Activated CD4-positive, CD25-positive, alpha-beta regulatory T cell treated with anti-CD3 and anti-CD28 coated beads, Interleukin-2, amount 50 U/mL, for 72 hours (primary cell): ENCODE measurements around the gene SORCS2.

Experiments used
- DNase-seq: peaks from one replicate; pipeline ENCODE4 v3.0.0; 2021

The SORCS2 gene

GRCh38 chr4:7422151-7422897 is 230.0 kb downstream of the SORCS2 start:
- peak; percentile 15 for DNase-seq

DNA sequence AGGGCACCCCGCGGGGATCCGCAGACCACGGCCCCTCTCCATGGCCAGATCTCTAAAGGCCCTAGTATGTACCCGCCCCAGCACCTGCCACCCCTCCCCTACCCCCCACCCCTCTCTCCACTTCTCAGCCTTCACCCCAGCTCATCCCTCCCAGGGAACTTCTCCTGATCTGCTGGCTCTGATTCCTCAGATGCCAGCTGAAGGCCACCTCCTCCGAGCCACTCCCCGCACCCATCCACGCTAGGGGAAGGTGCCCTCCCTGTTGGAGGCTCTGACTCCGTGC is 230.5 kb downstream of the SORCS2 start:
- DNase-seq = no peak

DNA sequence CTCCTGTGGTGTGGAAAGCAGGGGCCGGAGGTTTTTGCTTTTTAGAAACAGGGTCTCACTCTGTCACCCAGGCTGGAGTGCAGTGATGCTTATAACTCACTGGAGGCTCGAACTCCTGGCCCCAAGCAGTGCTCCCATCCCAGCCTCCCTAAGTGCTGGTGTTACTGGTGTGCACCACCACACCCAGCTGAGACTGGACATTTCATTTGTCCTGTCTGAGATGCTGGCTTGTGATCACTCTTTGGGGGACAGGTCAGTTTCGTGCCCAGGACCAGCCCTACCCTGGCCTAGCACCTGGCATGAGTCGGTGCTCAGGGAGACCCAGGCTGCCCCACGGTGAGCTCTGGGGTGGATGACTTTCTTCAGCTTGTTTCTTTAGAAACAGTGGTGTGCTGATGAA is 231.1 kb downstream of the SORCS2 start:
- no peak for DNase-seq

- DNase-seq = peak; percentile 17
These were observed 231.6 kb downstream of the SORCS2 start for GRCh38 chr4:7423801-7424552.

DNA sequence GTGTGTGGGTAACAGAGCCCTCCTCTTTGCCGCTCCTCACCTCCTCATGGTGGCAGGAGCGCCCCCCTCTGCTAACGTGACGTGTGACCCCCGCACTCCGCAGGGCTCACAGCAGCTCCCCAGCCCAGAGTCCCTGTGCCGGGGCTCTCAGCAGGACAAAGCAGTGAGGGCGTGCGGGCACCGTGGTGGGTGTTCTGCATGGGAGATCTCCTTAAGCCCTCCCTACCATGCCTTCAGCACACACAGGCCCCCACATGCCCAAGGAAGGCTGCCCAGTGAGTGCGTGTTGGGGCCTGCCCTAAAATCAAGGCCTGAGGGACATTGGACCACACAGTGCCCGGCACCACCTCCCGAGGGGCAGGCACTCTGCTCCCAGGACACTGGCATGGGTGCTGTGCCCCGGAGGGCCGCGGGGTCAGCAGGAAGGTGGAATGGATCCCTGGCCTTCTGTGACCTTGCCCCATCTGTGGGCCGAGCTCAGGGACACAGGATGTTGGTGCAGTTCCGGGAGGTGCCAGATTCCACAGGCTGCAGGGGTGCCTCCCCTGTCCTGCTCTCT is 232.3 kb downstream of the SORCS2 start:
- no peak for DNase-seq

GRCh38 chr4:7425124-7425523 is 232.8 kb downstream of the SORCS2 start:
- peak; percentile 9 for DNase-seq

- DNase-seq = peak; percentile 19
These were observed 233.5 kb downstream of the SORCS2 start for GRCh38 chr4:7425591-7426468.

DNA sequence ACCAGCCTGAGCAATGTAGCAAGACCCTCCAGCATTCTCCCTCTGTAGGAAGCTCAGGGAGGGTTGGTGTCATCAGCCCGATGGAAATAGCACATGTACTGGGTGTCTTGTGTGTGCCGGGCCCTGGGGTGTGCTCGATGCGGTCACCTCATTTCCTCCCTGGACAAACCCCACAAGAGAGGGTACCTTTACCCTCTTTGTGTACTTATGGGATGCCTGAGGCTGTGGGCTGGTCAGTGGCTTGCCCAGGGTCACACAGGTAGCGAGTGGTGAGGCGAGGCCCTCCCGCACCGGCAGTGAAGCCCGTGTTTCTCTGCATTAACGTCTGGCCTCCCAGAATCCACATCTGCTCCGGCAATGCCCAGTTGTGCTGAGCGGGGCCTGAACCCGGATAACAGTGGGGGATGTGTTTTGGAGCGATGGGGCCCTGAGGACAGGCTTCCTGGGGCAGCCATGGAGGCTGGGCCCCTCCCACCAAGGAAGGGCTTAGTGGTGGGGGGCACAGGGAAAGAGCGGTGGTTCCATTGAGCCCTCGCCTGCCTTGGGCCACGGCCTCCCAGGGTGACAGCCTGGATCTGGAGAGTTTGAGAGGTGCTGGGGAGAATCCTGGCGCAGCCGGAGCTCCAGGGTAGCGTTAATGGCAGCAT is 234.3 kb downstream of the SORCS2 start:
- DNase-seq = peak; percentile 17

DNA sequence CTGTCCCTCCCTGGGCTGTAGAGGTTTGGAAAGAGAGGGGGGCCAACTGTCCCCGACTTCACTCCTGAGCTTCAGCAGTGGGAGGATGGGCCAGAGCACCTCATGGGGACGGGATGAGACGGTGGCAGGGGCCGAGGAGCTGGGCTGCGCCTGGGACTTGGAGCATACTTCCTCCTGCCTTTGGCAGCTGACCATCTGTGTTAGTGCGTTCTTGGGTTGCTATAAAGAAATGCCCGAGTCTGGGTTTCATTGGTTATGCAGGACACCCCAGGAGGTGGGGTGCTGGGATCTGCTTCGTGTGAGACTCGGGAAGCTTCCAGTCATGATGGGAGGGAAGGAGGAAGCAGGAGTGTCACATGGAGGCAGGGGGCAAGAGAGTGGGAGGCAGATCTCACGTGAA is 235.0 kb downstream of the SORCS2 start:
- DNase-seq = peak; percentile 25

DNA sequence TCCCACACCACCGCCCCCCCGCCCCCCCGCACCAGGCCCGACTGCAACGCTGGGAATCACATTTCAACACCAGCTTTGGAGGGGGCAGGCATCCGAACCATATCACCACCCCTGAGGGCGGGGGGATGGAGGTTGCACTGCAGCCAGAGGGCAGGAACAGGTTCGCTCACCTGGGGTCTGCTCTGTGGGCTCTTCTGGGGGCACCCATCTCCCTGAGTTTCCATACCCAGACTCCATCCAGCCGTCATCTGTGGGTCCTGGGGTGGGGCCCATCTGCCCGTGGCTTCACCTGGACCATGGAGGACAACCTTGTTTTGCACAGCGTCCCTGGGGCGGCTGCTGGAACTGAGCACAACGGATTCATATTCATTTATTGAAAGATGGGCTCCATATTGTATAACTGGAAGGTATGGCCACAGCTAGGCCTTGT is 235.5 kb downstream of the SORCS2 start:
- peak; percentile 8 for DNase-seq

DNA sequence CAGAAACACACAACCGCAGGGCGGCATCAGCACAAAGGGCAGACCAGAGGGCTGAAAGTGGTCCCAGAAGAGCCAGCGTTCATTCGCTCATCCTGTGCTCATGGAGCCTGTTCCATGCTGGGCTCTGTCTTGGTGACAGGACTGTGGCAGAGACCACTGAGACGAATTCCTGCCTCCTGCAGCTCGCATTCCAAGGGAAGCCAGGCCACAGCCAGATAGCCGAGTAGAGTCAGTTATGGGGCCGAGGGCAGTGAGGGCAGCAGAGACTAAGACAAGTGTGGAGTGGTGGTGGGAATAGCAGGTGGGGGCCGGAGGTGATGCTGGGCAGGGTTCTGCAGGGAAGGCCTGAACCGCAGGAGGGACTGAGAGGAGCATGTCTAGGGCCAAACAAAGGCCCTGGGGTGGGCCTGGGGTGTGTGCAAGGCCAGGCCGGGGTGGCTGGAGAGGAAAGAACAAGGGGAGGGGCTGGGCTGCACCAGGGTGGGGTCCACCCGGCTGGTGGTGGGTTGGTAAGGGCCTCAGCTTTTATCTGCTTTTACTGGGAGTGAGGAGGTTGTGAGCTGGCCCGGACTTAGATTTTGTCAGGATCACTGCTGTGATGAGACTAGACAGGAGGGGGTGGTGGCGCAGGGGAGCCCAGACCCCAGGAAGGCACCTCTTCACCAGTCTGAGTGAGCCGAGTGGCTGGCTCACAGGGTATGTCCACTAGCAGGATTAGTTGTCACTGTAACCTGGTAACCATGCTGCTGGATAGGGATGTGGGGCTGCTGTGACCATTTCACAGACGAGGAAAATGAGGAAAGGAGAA is 236.1 kb downstream of the SORCS2 start:
- peak; percentile 12 for DNase-seq

DNA sequence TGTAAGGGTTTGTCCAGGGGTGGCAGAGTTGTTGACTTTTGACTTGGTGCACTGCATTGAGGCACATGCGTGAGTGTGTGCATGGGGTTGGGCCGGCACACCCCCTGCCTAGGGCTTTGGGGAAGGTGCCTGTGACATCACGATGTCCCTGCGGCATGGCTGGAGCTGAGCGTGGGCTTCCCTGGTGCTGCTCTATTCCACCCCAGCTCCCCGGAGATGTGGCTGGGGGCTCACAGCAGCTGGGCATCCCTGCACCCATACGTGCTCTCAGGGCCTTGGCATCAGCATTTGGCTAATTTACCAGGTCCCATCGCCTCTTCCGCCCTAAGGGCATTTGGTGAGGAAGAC is 236.7 kb downstream of the SORCS2 start:
- DNase-seq = peak; percentile 9

GRCh38 chr4:7429601-7430078 is 237.3 kb downstream of the SORCS2 start:
- peak; percentile 12 for DNase-seq

DNA sequence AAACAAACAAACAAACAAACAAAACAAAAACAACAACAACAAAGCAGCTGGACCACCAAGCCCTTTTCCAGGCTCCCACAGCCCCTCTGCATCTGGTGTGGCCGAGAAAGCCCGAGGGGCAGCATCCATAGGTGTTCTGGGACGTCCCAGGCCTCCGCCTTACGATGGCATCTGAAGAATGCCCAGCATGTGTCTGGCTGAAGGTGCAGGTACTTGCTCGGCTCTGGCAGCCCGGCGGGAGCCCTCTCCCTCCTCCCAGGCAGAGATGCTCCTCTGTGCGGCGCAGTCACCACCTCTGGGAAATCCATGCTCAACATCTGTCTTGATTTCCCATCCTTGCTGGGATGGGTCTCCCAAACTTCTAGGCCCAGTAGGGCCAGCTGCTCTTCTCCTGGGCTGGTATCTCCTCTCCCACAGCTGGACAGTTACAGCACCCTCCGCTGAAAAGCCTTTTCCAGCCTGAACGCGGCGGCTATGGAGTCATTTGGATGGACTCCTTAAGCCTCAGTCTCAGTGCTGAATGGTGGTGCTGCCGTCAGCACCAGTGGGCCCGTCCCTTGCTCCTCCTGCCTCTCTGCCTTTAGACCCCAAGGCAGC is 238.1 kb downstream of the SORCS2 start:
- DNase-seq = peak; percentile 5

DNA sequence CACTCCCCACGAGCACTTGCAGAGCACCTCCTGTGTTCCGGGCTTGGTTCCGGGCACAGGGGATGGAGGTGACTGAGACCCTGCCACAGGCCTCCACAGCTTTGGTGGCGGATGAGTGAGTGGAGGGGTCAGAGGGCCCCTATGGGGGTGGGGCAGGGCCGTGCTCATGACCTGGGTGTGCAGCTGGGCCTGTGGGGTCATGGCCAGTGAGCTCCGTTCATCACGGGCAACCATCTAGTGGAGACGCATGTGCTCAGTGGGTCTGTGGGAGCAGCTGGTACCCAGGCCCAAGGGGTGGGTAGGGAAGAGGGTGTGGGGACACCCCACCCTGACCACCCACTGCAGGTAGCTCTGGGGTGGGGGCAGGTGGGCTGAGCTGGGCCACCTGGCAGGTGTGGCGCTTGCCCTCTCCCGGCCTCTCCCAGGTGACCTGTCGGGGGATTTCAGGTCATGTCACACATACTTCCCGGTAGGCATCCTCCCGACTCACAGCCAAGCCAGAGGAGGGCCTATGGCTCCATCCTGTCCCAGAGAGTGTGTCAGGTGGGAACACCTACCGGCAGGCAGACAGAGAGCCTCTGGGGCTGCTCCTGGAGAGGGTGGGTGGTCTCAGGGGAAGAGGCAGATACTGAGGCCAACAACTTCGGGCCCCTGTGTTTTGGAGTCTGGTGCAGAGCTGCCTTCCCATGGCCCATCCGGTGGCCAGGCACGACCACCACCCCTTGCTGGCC is 238.8 kb downstream of the SORCS2 start:
- peak; percentile 17 for DNase-seq

GRCh38 chr4:7431696-7432530 is 239.6 kb downstream of the SORCS2 start:
- DNase-seq = no peak

DNA sequence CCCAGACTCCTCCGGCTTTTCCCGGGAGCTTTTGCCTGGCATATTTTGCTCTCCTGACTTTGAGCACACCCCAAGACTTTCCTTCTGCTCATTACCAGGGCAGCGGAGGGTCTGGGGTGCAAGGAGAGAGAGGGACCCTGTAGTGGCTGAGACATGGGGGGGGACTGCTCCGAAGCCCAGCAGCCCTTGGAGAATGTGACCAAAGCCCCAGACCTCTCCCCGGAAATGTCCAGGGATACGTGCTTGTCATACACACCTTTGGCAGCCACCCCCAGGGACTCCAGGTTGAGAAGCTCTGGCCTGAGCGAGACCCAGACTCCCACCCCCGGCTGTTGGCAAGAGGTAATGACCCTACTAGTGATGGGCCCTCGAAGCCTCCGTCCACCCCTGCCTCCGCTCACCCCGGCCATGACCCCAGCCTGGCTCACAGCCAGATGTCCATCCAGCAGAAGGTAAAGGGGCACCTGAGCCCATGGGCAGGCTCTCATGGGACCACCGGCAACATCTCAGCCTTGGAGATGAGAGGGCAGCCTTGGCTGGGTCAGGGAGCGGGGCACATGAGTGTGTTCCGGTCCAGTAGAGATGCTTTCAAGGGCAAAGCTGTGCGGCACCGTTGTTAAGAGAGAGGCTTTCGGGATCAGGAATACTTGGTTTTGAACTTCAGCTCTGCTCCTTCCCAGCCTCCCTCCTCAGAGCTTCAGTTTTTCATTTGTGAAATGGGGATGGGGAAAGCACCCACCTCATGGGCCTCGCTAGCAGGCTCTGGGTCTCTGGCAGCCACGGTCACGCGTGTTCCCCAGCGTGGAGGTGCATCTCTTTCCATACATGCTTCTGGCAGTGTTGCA is 240.4 kb downstream of the SORCS2 start:
- no peak for DNase-seq

DNA sequence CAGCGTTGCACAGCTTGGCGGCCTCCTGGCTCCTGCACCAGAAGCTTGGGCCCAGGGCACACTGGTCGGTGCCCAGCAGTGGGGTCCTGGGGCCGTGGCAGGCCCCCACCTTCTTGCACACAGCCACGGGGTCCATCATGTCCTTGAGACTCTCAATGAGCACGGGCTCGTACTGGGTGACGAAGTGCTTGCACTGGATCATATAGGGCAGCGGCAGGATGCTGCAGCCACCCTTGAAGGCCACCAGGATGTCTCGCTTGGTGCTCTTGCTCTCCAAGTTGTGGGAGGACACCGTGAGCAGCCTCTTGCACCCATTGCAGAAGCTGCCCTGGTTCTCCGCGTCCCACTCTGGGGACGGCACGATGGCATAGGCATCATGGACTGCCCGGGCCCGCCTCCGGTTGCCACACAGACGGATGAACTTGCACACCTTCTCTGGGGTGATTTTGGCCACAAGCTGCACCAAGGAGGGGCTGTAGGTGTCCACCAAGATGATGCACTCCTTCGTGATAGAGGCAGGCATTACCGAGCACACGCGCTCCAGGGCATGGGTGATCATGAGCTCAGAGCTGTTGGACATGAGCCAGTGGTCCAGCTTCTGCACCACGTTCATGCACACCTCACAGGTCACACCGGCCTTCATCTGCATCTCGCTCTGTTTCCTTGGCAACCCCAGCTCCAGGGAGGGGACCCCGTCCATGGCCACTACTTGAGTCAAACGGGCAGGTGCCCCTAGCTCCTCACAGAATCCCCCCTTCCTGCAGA is 241.2 kb downstream of the SORCS2 start:
- no peak for DNase-seq
